Stimulated activated CD8-positive, alpha-beta memory T cell treated with anti-CD3 and anti-CD28 coated beads, Interleukin-7, amount 100 ng/mL, for 24 hours (primary cell): ENCODE results near the gene PANK4.

Experiments
- DNase-seq: peaks from one replicate; pipeline ENCODE4 v3.0.0-alpha.2; 2020; ENCODE audit warnings: low read depth

Gene PANK4

GRCh38 chr1:2528966-2529783 is 2.8 kb upstream of the PANK4 start:
- DNase-seq, result no peak

GRCh38 chr1:2528611-2528965 is 2.2 kb upstream of the PANK4 start:
- no peak for DNase-seq

GRCh38 chr1:2528016-2528415 is 1.6 kb upstream of the PANK4 start:
- no peak for DNase-seq

- no peak for DNase-seq
Measured at GRCh38 chr1:2527556-2527860, 1.1 kb upstream of the PANK4 start.

GRCh38 chr1:2526824-2527555 is 594 bp upstream of the PANK4 start:
- DNase-seq, result no peak

- DNase-seq, result no peak
Measured at GRCh38 chr1:2525572-2525919, 850 bp downstream of the PANK4 start.

- DNase-seq, result no peak
Measured at GRCh38 chr1:2523891-2524609, 2.3 kb downstream of the PANK4 start.

- no peak for DNase-seq
Measured at GRCh38 chr1:2523191-2523890, 3.1 kb downstream of the PANK4 start.

GRCh38 chr1:2522230-2522629 is 4.2 kb downstream of the PANK4 start:
- no peak for DNase-seq

GRCh38 chr1:2520806-2521205 is 5.6 kb downstream of the PANK4 start:
- no peak for DNase-seq

GRCh38 chr1:2520206-2520605 is 6.2 kb downstream of the PANK4 start:
- no peak for DNase-seq

- DNase-seq, result no peak
Measured at GRCh38 chr1:2519729-2520128, 6.7 kb downstream of the PANK4 start.

- DNase-seq, result no peak
Measured at GRCh38 chr1:2519029-2519685, 7.2 kb downstream of the PANK4 start.

GRCh38 chr1:2518528-2518927 is 7.9 kb downstream of the PANK4 start:
- DNase-seq, result no peak

GRCh38 chr1:2517966-2518365 is 8.4 kb downstream of the PANK4 start:
- no peak for DNase-seq

- DNase-seq, result no peak
Measured at GRCh38 chr1:2516946-2517345, 9.4 kb downstream of the PANK4 start.

- no peak for DNase-seq
Measured at GRCh38 chr1:2516124-2516523, 10.3 kb downstream of the PANK4 start.

GRCh38 chr1:2515763-2516080 is 10.7 kb downstream of the PANK4 start:
- no peak for DNase-seq

GRCh38 chr1:2514863-2515762 is 11.3 kb downstream of the PANK4 start:
- no peak for DNase-seq

- no peak for DNase-seq
Measured at GRCh38 chr1:2513939-2514652, 12.3 kb downstream of the PANK4 start.
